ENCODE results near the gene LAMA1.

DNA sequence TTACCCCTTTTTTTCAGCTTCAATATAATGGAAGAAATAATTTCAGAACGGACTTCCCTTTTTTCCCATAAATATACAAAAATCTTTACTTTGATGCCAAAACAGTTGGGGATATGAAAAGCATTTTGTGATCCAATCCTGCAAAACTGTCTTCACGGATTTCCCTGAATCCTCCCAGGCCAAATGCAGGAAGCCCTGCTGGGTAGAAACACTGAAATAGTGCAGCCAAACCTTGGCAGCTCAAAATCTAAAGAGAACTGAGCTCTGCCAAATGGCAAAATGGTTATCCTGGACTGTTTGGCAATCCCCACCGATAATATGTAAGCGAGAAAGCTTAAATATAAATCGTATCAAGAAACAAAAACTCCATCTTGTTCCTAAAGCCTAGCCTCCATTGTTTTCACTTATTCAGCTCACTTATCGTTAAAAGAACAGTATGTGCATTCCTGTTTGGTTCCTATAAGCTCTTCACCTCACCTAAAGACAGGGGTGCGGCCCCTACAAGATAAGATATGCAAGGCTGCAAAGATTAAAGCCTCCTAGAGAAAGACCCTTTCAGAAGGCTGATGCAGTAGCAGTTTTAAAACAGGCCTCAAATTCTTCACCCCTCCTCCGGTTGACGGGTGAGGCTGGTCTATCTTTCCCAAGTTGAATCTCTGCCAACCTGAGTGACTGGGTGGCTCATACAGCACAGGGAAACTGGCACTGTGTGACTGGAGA is 48.6 kb downstream of the LAMA1 start:
- TF ChIP-seq POLR2A (IDR thresholded peaks at IDR 0.05; ENCODE audit: low read depth, low read length) (no peak), POLR2AphosphoS5 (IDR thresholded peaks at IDR 0.05; ENCODE audit: low read depth, low read length) (no peak), TAF1 (IDR thresholded peaks at IDR 0.05; ENCODE audit: low read depth, low read length) (no peak), SPI1 (IDR thresholded peaks at IDR 0.05; ENCODE audit: low read depth, low read length) (no peak), POU2F2 (IDR thresholded peaks at IDR 0.05; ENCODE audit: low read depth, low read length) (no peak), PAX5 (IDR thresholded peaks at IDR 0.05; ENCODE audit: insufficient read depth, low read length, severe bottlenecking) (no peak)

Data from GM12891 (cell line).